Vagina (tissue), 2 donors: Measurements from ENCODE around the gene DNAJB8. TPM values are rescaled to one million over a fixed set of nuclear protein-coding genes. Genes with fewer than 3 reads are reported as not detected.

Source experiments
- DNase-seq, 2 donors: peaks; one replicate each; pipeline ENCODE4 v3.0.0-alpha.2; 2017; ENCODE audit errors: extremely low spot score in 2 of 2
- H3K27ac ChIP-seq: fragments of 200-600 bp; sonication (generic); one replicate; pipeline ENCODE4 v1.5.1; 2019
- H3K27me3 ChIP-seq: fragments of 200-600 bp; sonication (generic); one replicate; pipeline ENCODE4 v1.5.1; 2019
- H3K36me3 ChIP-seq, 2 donors: fragments of 200-600 bp; sonication (generic); one replicate each; pipeline ENCODE4 v1.5.1; 2017 to 2019
- H3K4me1 ChIP-seq: fragments of 200-600 bp; sonication (generic); one replicate; pipeline ENCODE4 v1.5.1; 2019
- H3K4me3 ChIP-seq, 2 donors: fragments of 200-600 bp; sonication (generic); 1 replicate in 1 of 2; 2 replicates in 1 of 2; pipeline ENCODE4 v1.5.1; 2016 to 2019
- H3K9me3 ChIP-seq: fragments of 200-600 bp; sonication (generic); one replicate; pipeline ENCODE4 v1.5.1; 2019
- POLR2A ChIP-seq, 2 donors: fragments of 450-650 bp; IDR thresholded peaks; one replicate each; pipeline ENCODE4 v1.6.1; 2017; ENCODE audit warnings: antibody characterized with exemption in 2 of 2, mild to moderate bottlenecking in 2 of 2, moderate library complexity in 2 of 2
- POLR2AphosphoS5 ChIP-seq, 2 donors: sonication (generic); formaldehyde crosslinking; IDR thresholded peaks; one replicate each; pipeline ENCODE4 v1.9.0; 2017; ENCODE audit warnings: antibody characterized with exemption in 2 of 2, mild to moderate bottlenecking in 2 of 2, low read depth in 1 of 2; ENCODE audit not compliant: insufficient read depth in 1 of 2
- intact Hi-C: fragments of 100-400 bp; cut with DNase I; formaldehyde crosslinking; loops from one replicate; pipeline ENCODE4 v1.15.1; 2023
- total RNA-seq: library from RNA; depleted of rRNA; stranded (reverse); fragments of >200 nt; gene quantifications from one replicate; pipeline ENCODE4 v1.2.3, GENCODE V29; 2016
- TF ChIP-seq, protein P1 (sequence below), 3 experiments: fragments of 450-650 bp in 2 of 3; fragments of 200-600 bp in 1 of 3; sonication (generic) in 1 of 3; IDR thresholded peaks; one replicate each; pipeline ENCODE4 v1.5.1; 2017 to 2019; ENCODE audit warnings: antibody characterized with exemption in 3 of 3, mild to moderate bottlenecking in 2 of 3, moderate library complexity in 2 of 3

DNAJB8 gene
- total RNA-seq, 1 donor from 2014 or later = not detected

DNA sequence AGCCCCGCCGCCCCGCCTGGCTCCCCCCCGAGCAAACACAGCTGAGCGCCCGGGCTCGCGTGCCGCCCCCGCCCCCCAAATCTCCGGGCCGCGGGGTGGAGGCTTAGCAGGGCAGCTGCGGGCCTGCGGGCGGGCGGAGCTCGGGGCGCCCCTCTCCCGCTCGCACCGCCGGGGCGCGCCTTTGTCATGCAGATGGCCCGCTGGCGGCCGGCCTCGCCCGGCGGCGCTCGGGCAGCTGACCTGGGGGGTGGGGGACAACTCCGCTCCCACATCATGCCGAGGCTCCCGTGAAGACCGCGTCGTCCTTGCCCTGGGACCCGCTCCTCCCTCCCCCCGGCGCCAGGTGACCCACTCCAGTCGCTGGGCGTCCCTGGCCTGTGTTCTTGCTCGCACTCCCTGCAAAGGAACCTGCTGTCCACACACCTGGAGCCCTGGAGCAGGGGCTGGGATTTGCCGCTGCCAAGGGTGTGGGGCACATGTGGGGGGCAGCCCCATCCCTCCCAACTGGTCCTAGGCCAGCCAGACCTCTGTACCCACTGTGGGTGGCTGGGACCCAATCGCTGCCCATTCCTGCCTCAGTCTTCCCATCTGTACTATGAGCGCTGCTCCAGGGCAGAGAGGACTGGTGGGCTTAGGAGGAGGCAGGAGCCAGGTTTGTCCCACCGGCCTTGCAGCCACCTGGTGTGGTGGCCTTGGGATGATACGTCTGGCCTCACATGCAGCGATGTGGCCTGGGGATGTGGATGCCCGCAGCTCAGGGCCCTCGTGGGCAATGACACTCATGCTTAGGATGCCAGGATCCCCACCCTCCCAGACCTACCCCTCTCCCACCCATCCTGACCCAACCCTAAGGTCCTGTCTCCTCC, 33.5 kb downstream of the DNAJB8 start:
- intact Hi-C loops = no loop called here
- no peak overlapping the region for H3K27ac ChIP-seq
- TF ChIP-seq, protein P1, sequence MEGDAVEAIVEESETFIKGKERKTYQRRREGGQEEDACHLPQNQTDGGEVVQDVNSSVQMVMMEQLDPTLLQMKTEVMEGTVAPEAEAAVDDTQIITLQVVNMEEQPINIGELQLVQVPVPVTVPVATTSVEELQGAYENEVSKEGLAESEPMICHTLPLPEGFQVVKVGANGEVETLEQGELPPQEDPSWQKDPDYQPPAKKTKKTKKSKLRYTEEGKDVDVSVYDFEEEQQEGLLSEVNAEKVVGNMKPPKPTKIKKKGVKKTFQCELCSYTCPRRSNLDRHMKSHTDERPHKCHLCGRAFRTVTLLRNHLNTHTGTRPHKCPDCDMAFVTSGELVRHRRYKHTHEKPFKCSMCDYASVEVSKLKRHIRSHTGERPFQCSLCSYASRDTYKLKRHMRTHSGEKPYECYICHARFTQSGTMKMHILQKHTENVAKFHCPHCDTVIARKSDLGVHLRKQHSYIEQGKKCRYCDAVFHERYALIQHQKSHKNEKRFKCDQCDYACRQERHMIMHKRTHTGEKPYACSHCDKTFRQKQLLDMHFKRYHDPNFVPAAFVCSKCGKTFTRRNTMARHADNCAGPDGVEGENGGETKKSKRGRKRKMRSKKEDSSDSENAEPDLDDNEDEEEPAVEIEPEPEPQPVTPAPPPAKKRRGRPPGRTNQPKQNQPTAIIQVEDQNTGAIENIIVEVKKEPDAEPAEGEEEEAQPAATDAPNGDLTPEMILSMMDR (IDR thresholded peaks at IDR 0.05) = no peak
- H3K36me3 ChIP-seq = no peaks in the 10 kb centered on the region
- no peaks in the 10 kb centered on the region for H3K27me3 ChIP-seq
- peak overlapping the region; percentile 25 to 49 for H3K4me3 ChIP-seq
- H3K9me3 ChIP-seq = no peaks in the 10 kb centered on the region
- DNase-seq = no peak
- peaks cover 10% of the 10 kb centered on the region for H3K4me1 ChIP-seq

- Histone ChIP-seq H3K9me3 (no peaks in the 10 kb centered on the region), H3K4me1 (peaks cover 10% of the 10 kb centered on the region), H3K27me3 (no peaks in the 10 kb centered on the region), H3K27ac (no peak overlapping the region), H3K4me3 (peak overlapping the region; percentile 25 to 49), H3K36me3 (no peaks in the 10 kb centered on the region)
- TF ChIP-seq POLR2A (IDR thresholded peaks at IDR 0.05) (no peak), POLR2AphosphoS5 (IDR thresholded peaks at IDR 0.05; ENCODE audit: insufficient read depth in 1 of 2, low read depth in 1 of 2) (no peak)
- TF ChIP-seq, protein P1 (IDR thresholded peaks at IDR 0.05) = no peak
- no peak for DNase-seq
- intact Hi-C loops = no loop called here
Observed at GRCh38 chr3:128432301-128432970, 34.3 kb downstream of the DNAJB8 start.

DNA sequence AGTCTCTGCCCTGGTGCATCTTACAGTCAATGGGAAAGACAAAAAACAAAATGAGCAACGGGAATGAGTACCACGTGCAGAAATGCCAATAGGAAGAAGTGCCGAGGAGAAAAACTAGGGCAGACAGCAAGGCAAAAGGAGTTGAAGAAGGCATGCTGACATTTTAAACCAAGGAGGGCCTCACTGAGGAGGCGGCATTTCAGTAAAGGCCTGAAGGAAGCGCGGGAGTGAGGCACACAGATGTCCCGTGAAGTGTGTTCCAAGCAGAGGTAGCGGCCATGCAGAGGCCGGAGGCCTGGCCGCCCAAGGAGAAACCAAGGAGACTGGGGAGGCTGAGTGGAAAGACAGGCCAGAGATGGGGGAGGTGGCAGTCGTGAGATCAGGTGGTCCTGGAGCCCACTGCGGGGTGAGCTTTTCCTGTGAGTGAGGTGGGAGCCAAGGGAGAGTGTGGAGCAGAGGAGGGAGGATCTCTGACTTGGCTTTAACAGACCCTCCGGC, 34.8 kb downstream of the DNAJB8 start:
- no peaks in the 10 kb centered on the region for H3K36me3 ChIP-seq
- TF ChIP-seq POLR2AphosphoS5 (IDR thresholded peaks at IDR 0.05; ENCODE audit: insufficient read depth in 1 of 2, low read depth in 1 of 2) (no peak), POLR2A (IDR thresholded peaks at IDR 0.05) (no peak)
- TF ChIP-seq, protein P1 (IDR thresholded peaks at IDR 0.05) = no peak
- no peaks in the 10 kb centered on the region for H3K9me3 ChIP-seq
- no peak for DNase-seq
- H3K27me3 ChIP-seq = no peaks in the 10 kb centered on the region
- peaks cover 10% of the 10 kb centered on the region for H3K4me1 ChIP-seq
- H3K4me3 ChIP-seq = no peak overlapping the region
- intact Hi-C loops = no loop called here
- no peak overlapping the region for H3K27ac ChIP-seq

GRCh38 chr3:128430731-128431130, 36.0 kb downstream of the DNAJB8 start:
- DNase-seq = no peak
- H3K27me3 ChIP-seq = no peaks in the 10 kb centered on the region

More at GRCh38 chr3:128430731-128431130, 36.0 kb downstream of the DNAJB8 start:
- Histone ChIP-seq H3K4me1 (peaks cover 10% of the 10 kb centered on the region), H3K4me3 (no peak overlapping the region), H3K27ac (no peak overlapping the region), H3K9me3 (no peaks in the 10 kb centered on the region), H3K36me3 (no peaks in the 10 kb centered on the region)
- no peak for TF ChIP-seq POLR2A (IDR thresholded peaks at IDR 0.05)
- no peak for TF ChIP-seq POLR2AphosphoS5 (IDR thresholded peaks at IDR 0.05; ENCODE audit: insufficient read depth in 1 of 2, low read depth in 1 of 2)
- TF ChIP-seq, protein P1 (IDR thresholded peaks at IDR 0.05) = no peak
- intact Hi-C loops = no loop called here
